ENCODE measurements around the gene ADAM12.

The ADAM12 gene

DNA sequence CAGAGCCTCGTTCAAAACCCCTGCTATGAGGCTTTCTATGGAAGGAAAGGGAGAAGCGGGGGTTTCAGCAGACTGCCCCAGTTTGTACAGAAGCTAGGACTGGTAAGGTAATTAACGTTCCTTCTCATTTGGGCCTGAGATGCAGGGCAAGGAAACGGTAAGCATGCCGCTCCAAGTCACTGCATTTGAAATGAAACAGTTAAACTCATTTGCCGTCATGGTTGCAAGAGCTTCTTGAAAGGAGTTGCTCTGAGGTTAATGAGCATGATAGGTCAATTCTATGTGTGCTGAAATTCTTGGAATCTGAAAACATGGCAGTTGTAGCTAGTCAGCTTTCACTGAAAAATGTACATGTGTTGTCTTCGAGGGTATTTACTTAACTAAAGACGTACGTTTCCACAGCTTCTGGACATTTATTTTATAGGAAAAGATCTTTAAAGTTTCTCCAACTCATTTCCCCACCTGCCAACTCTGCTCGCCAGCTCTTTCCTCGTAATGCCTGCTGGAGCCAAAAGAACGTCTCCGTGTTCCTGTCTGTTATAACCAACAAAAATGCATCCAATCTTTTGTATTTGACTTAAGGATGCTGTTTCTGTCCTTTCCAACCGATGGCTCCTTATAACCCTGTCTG is 73.3 kb downstream of the ADAM12 start:
- DNase-seq = no peak

DNA sequence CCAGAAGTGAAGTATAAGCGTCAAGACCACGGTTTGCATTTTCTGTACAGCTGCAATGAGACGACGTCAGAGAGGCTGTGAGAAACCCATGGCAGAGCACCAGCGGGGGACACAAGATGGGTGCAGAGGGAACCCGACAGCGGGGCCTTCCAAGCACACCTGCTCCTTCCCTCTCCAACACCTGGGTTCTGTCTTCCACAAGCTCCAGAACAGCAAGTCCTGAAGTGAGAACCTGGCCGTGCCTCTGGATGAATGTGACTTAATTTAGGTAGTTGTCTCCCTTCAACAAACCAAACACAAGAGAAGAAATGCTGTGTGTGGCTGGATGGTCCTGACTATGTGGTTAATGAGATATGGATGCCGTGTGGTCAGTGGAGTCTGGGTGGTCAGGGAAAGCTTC is 76.1 kb downstream of the ADAM12 start:
- DNase-seq = no peak

DNA sequence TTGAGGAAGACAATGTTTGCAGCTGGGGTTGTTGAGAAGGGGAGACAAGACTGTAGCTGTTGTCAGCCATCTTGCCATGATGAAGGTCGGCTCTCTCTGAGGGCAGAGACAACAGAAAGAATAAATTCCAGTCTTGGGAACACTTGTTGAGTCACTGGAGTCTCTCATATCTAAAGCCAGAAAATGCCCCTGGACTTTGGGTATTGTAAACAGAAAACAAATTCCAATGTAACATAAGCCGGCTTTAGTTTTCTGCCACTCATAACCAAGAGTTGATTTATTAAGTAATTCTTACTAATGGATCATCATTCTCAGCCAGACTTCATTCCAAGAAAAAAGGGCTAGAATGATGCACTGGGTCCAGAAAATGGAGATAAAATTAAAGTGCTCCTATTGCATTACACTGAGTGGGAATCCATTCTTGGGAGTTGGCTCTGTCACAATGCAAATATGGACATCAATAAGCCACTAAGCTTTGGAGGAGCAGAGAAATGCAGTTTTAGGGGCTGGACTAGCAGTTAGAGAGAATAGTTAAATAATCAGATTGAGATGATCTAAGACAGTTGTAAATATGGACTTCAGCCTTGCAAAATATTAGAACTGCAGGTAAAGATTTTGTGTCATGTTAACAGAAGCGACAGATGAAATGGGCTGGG is 78.9 kb downstream of the ADAM12 start:
- no peak for DNase-seq

DNA sequence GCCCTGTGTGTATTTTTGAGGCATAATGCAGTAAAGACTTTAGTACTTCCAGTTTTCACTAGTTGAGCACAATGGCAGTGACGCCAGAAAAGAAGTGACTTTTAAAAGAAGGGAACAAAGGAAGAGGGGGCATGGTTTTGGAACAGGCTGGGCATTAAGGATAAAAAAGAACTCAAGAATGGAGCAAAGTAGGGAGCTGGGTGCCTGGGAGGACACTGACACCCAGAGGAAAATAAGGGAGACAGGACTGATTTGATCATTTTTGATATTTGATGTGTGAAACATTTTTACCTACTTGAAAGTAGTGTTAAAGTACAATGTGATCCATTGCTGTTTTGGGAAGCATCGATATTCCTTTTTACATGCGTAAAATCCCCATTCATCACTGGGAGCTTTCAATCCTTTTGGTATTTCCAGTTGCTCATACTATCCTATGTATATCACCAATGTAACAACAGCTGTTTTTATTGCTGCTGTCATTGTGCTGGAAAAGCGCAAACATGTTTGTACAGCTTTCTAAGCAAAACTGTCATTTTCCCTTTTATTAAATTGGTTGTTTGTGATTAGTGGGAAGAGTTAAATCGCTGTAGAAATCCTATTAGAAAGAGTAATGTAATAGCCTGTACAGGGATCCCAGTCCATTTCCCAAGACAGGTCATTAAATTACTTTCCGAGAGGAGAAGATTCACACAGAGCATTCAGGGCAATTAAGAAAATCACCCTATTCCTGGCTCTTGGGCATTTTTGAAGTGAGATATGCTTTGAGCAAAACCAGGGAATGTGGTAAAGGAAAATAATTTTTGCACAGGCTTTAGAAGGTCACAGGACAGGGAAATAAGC is 85.2 kb downstream of the ADAM12 start:
- DNase-seq = no peak

DNA sequence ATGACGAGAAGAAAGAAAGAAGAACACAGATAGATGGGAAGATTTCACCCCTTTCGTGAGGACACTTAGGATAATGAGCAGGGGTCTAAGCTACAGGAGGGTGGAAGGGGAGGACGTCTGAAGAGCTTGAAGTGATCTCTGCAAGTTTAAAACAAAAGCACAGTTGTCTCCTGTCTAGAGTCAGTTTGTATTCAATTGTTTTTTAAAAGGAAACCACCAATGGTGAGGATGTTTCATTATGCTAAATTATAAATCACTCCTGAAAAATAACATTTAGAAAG is 85.9 kb downstream of the ADAM12 start:
- DNase-seq = no peak

DNA sequence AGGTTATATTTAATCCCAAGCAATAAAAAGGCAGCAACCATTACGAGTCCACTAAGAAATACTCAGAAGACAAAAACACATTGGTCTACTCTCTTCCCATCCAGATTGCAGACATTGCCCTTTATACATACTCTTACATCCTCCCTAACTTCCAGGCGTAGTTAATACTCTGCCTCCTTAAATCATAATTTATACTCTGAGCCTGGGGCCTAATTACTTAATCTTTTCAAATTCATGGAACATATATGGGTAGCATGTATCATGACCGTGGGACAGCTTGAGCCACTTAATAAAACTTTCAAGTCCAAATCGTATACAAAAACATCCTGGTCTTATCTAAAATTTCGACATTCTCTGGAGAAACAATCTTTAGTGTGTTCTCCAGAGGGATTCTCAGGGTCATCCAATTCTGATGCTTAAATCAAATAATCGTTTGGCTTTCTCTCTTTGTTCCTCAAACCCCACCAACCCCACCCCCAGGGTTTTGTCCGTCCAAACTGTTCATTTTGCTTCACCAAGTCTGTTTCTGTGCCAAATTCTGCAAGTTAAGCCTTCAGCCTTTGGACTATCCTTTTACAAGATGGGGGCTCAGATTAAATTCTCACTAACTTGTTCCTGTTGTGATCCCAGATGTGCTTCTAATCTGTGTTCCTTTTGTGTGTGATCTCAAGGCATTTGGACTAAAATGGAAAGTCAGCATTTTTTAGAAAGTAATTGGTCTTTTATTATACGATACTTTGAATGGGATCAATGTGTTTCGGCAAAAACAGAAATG is 86.4 kb downstream of the ADAM12 start:
- no peak for DNase-seq

DNA sequence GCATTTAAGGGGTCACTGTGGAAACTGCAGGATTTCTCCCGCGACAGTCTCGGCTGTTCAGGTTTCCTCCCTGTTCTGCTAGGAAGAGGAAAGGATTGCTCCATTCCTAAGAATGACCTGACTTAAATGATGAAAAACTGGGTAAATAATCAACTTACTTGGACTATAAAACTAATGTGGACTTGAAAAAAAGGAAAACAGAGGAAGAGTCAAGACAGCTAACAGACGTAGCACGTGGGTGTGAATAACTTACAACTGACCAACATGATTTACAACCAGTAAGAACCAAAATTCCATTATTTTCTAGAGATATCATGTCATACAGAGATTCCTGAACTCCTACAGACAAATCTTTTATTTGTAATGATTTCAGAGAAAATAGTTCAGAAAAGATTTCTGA is 93.8 kb downstream of the ADAM12 start:
- DNase-seq = no peak

DNA sequence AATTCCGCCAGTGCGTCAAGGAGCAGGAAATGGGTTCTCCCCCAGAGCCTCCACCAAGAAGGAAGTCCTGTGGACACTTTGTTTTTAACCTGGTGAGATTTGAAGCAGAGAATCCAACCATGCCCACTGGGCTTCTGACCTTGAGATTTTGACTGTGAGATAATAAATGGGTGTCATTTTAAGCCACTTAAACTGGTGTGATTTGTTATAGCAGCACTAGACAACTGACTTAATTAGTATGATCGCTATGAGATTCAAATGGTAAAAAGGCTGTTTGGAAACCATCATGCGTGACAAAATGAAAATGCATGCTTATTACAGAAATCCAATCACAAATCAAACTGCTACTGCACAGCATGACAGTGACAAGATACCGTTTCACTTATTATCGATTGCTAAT is 98.0 kb downstream of the ADAM12 start:
- DNase-seq = no peak

DNA sequence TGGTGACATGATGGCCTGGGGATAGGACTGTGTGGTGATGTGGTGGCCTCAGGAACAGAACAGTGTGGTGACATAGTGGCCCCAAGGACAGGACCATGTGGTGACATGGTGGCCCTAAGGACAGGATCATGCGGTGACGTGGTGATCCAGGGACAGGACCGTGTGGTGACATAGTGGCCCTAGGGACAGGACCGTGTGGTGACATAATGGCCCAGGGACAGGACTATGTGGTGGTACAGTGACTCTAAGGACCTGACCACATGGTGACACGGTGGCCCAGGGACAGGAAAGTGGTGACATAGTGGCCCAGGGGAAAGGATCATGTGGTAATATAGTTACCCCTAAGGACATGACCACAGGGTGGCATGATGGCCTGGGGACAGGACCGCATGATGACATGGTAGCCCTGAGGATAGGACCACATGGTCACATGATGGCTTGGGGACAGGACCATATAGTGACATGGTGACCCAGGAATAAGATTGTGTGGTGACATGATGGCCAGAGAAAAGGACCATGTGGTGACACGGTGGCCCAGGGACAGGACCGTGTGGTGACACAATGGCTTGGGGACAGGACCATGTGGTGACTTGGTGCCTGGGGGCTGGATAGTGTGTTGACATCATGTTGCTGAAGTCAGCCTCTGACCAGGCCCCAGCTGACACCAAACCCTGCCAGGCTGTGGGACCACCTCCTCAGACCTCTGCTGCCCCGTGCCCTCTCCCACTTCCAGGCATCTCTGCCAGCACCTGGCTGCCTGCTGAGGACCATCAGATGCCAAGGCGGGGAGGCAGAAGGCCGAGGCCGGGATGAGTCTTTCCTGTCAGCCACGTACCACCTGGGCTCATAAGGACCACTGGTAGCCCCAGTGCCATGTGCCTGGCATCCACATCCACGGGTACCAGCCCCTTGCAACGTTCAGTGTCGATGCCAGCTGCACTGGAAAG is 99.5 kb downstream of the ADAM12 start:
- DNase-seq = no peak

DNA sequence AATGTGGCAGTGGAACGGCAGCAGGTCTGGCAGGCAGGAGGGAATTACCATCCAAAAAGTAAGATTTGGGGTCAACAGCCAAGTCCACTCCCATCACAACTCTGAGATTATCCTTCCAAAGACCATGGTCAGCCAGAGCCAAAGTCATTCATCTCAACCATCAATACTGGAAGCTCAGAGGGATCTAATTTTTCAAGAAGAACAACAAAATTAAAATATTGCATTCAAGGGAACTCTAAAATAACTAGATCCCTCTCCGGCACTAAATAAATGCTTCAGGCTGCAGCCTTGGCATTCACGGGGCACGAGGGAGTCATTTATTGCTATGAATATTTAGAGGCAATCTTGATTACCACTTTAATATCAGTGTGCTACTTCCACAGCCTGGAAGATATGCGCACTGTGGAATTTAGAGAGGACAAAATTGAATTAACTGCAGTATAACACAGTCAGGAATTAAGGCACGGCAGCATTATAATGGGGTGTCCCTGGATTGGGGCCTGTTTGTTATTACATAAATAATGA is 102.0 kb downstream of the ADAM12 start:
- no peak for DNase-seq

DNA sequence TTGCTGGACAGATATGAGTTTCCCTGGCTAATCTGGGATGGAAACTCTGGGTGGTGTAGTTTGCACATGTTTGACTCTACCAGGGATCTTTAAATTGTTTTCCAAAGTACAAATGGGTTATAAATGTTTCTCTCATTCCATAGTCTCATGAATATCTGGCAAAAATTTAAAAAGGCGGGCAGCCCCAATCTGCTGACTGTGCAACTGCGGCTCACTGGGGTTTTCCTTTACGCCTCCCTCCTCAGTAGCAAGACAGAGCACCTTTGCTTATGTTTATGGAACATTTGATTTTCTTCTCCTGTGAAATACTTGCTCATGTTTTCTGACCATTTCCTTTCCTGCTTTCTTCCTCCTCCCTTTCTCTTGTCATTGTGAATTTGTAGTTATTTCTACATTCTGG is 105.0 kb downstream of the ADAM12 start:
- no peak for DNase-seq

DNA sequence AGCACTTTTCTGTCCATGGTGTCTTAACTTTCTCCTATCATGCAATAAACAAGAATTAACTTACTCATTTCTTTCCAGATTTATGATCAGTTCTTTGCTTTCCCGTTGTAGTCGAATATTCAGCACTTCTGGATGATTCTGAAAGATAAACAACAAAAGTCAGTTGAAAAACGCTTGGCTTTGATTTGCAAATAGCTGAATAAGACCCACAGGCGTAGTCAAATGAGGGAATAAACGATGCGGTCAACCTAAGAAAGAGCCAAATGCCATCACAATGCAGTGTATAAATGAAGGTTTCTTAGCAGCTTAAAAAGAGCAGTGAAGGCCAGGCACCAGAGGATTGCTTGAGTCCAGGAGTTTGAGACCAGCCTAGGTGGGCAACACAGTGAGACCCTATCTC is 109.4 kb downstream of the ADAM12 start:
- no peak for DNase-seq

DNA sequence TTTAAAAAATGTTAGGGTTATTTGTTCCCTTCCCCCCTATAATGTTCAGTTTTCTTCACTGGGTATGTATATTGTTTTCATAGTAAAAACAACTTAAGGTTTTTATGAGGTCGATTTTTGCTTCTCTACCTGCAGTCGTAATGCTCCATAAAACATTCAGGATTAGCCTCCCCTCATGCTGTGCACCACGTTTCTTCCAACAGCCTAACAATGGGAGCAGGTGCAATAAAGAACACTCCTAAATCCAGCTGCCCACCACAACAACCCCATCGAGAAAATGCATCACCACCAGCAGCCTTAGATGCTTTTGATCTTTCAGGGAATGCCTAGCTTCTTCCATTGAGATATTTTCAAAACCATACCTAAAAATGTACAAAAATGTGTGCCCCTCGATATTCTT is 111.1 kb downstream of the ADAM12 start:
- DNase-seq = no peak

DNA sequence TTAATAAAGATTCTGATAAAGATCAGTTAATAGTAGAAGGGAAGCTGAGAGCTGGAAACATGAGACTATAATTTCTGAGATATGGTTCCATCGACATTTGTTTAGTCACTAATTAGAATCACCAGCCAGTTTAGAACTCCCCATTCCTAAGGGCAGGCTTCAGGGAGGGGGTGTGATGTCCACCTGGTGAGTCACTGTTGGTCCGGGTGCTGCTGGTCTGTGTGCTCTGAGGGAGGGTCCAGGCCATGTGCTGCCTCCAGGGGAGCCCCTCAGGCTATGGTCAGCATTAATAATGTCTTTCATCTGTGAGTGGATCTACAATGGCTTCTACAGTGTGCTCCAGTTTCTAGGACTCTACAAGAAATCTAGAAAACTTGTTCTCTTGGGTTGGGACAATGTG is 115.8 kb downstream of the ADAM12 start:
- no peak for DNase-seq

DNA sequence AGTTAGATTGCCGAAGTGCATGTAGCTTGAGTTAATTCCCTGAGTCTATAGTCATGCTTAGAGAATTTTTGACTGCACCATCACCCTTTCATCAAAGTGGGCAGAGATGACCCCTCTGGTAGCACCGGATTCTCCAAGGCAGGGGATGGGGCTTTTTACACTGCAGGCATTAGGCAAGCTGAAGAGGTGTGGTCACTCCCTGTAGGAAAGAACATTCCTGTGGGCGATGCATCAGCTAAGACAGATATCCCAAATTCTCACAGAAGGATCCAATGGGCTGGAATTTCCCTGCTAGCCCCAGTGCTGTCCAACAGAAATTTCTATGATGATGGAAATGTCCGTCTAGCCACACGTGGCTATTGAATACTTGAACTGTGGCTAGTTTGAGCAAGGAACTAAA is 118.2 kb downstream of the ADAM12 start:
- no peak for DNase-seq

DNA sequence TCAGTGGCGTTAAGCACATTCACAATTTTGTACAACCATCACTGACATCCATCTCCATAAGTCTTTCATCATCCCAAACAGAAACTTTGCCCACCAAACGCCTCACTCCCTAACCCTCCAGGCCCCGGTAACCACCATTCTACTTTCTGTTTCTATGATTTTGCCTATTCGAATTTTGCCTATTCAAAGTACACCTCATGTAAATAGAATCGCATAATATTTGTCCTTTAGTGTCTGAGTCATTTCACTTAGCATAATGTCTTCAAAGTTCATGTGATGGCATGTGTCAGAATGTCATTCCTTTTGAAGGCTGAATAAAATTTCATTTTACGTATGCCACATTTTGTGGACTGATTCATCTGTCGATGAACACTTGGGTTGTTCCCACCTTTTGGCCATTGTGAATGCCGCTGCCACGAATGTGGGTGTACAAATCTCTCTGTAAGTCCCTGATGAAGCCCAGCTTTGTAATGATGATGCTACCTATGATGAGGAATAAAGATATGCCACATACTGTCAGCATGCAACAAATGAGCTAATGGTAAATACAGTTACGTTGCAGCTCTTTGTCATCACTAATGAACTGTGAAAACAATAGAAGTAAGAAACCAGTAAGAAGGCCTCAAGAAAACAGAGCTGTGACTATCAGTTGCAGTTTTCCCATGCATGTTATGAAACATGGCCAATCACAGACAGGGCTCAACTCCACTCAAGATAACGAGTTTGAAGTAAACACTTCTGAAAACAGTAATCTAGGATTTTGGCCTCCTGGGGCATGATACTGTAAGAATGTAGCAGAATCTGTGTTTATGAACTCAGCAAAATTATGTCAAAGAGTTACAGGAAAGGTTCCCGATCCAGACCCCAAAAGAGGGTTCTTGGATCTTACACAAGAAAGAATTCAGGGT is 120.0 kb downstream of the ADAM12 start:
- DNase-seq = no peak

DNA sequence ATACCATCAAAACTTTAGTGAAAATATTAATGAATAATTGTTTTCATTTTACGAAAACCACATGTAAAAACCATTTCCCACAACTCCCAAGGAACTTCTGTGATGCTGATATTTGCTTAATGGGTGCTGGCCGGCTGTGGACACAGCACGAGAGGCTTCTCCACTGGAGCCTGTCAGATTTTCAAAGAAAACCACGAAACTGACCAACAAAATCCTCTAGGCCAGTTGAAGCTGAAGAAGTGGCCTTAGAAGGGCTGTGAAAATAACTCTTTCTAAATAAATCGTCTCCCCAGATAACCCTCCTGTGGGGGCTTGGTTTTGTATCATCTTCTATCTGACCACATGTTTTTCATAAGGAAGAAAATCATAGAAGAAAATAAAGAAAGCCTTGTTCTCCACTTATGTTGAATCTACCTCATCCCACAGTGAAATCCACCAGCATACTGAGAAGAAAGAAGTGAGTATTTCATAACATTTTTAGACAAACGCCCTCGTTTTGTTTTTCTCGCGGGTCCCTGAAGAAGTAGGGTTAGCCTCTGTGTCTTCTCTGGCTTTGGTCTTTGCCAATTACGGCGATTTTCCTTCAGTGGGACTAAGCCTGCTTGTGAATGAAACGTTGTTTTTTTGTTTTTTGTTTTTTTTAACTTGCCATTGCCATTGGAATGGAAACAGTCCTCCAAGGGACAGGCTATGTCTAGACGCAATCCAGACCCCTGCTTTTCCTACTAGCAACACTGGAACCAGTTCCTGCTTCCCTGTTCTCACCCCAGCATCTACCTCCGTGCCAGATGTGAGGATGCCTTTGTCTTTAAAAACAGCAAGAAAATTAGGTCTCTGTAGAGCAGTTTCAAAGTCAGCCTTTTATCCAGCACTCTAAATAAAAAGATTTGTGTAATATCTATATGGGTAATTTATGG is 123.9 kb downstream of the ADAM12 start:
- DNase-seq = no peak

DNA sequence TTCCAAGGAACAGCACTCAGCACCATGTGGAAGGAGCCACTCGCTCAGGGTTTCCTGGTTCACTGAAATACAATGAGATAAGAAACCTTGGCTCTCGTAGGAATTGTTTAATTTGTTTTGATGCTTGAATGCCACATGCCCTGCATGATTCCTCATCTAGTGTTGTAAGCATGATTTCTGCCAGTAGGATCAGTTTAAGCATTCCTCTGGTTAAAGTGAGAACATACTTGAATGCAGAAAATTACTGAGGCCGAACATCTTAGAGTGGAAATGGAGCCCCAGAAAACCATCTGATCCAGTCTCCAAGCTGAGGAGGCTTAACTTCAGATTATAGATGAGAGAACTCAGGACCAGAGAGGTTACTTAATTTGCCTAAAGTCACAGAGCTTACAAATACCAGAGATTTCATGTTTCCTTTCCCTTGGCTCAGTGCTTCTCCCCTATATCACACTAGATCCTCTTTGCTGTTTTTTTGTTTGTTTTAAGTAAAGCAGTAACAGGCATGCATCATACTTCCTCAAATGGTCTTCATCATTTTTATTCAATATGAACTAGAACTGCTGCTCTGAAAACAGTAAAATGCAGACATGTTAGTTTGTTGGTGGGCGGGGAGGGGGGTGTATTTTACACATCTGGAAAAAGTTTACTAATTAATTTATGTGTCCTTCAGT is 125.1 kb downstream of the ADAM12 start:
- no peak for DNase-seq

DNA sequence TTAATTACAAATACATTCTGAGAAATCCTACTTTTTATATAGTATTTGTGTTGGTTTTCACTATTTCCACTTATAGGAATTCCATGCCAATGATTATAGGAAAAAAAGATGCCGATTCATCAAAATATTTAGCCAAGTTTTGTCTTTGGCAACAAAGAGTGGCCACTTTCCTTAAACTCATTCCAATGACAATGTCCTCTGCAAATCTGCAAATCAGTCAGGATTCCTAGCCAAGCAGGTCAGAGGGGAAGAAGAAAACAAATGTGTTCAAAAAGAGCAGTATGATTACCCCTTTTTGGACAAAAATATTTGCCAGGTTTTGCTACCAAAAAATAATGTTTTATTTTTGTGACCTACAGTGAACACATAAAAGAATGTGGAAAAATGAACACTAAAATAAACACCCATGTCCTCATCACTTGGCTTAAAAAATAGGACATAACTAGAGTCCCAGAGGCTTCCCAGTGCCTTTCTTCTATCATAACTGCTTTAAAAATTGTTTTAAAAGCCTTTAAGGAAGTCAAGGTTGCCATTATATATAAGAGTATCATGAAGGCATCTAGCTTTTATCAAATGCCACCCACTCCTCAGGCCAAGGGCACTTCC is 125.9 kb downstream of the ADAM12 start:
- no peak for DNase-seq

Data from effector CD4-positive, alpha-beta T cell (primary cell).